Astrocyte of the cerebellum (primary cell): ENCODE data around the gene ZDHHC3.

ENCODE experiments used
- DNase-seq: peaks from one replicate; pipeline ENCODE4 v3.0.0-alpha.2; 2011; ENCODE audit warnings: low read depth
- H3K4me3 ChIP-seq: 2 replicates; pipeline ENCODE4 v1.5.1; 2011; ENCODE audit warnings: mild to moderate bottlenecking, low read depth, low read length, moderate library complexity
- in situ Hi-C: cut with HindIII; loops from 2 replicates; pipeline ENCODE4 v1.10.0; 2017; ENCODE audit warnings: low sequenced_read_pairs
- TF ChIP-seq, protein P1 (sequence below): IDR thresholded peaks from 2 replicates; pipeline ENCODE4 v1.5.1; 2012; ENCODE audit warnings: low read length, low read depth, moderate library complexity, mild to moderate bottlenecking; ENCODE audit errors: missing control alignments

ZDHHC3 gene

GRCh38 chr3:44969154-44969827, 6.7 kb downstream of the ZDHHC3 start:
- TF ChIP-seq, protein P1, sequence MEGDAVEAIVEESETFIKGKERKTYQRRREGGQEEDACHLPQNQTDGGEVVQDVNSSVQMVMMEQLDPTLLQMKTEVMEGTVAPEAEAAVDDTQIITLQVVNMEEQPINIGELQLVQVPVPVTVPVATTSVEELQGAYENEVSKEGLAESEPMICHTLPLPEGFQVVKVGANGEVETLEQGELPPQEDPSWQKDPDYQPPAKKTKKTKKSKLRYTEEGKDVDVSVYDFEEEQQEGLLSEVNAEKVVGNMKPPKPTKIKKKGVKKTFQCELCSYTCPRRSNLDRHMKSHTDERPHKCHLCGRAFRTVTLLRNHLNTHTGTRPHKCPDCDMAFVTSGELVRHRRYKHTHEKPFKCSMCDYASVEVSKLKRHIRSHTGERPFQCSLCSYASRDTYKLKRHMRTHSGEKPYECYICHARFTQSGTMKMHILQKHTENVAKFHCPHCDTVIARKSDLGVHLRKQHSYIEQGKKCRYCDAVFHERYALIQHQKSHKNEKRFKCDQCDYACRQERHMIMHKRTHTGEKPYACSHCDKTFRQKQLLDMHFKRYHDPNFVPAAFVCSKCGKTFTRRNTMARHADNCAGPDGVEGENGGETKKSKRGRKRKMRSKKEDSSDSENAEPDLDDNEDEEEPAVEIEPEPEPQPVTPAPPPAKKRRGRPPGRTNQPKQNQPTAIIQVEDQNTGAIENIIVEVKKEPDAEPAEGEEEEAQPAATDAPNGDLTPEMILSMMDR = no peak
- DNase-seq = no peak
- in situ Hi-C loops = no loop called here
- H3K4me3 ChIP-seq = no peak overlapping the region

DNA sequence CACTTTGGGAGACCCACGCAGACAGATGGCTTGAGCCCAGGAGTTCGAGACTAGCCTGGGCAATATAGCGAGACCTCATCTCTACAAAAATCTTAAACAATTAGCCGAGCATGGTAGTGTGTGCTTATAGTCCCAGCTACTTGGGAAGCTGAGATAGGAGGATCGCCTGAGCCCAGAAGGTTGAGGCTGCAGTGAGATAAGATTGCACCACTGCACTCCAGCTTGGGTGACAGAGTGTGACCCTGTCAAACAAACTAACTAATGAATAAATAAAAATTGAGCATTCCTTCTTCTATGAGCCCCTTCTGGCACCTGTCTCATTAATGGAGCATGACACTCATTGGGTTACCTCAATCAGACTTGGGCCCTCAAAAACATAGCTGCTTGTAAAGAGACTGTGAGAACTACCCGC, 7.5 kb downstream of the ZDHHC3 start:
- in situ Hi-C loops = no loop called here
- no peak for DNase-seq
- TF ChIP-seq, protein P1 = no peak
- H3K4me3 ChIP-seq = no peak overlapping the region

GRCh38 chr3:44966795-44967278, 9.1 kb downstream of the ZDHHC3 start:
- in situ Hi-C loops = no loop called here
- no peak for DNase-seq
- TF ChIP-seq, protein P1 = no peak
- H3K4me3 ChIP-seq = no peak overlapping the region

DNA sequence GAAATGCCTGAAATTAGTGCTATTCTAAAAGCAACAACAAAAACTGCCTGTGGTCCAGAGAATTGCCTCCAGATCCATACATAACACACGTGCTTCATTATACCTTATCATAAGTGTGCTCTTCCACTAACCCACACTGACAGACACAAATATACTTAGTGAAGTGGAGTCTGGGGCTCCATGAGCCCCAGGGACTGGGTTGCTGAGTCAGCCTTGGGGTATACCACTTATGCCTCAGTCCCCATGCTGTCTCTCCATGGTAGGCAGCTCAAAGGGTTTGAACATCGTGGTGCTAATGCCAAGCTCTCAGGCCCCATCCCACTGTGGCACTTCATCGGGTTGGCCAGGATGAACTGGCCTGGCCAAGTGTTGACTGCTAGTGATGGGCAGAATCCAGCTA, 10.8 kb downstream of the ZDHHC3 start:
- H3K4me3 ChIP-seq = no peak overlapping the region
- in situ Hi-C loops = no loop called here
- TF ChIP-seq, protein P1 = no peak
- DNase-seq = no peak

- H3K4me3 ChIP-seq = no peak overlapping the region
- in situ Hi-C loops = no loop called here
- TF ChIP-seq, protein P1 = no peak
- no peak for DNase-seq
Observed at GRCh38 chr3:44963571-44964325, 12.2 kb downstream of the ZDHHC3 start.

DNA sequence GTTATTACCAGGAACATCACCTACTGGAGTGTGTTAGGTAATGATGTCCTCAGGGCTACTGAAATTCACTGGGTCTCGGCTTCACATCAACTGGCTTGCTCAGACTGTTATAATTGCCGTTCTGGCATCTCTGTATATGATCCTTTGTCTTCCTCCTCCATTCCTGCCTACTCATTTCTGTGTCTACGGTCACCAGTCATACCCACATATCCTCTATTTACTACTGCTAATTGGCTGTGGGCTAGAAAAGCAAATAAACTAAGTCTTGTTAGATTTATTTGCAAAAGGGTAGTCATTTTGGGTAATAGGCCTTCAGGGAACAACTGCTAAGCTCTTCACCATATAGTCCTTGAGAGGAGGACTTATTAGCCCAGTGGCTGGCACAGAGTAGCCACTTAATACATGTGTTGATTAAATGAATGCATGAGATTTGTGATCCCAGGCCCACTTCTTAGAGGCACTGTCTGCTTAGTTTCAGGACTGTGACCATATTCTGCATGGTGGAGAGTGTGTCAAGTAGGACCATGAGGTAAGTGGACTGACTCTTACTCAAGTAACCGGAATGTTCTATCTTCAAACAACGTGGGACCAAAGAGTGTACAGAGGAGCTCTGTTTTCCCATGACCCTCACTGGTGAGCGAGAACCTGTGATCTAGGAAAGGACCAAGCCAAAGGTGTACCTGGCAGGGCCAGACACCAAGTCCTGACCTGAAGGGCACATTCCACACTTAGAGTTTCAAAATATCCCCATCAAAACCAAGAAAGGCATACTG, 13.2 kb downstream of the ZDHHC3 start:
- no peak overlapping the region for H3K4me3 ChIP-seq
- TF ChIP-seq, protein P1 = no peak
- no peak for DNase-seq
- in situ Hi-C loops = no loop called here
